MM.1S (cell line): ENCODE measurements around the gene PMVK.

ENCODE experiments used
- DNase-seq: peaks from one replicate; pipeline ENCODE4 v3.0.0-alpha.2; 2015
- H2AFZ ChIP-seq: fragments of 300-600 bp; sonication (generic); 2 replicates; pipeline ENCODE4 v1.6.0; 2016; ENCODE audit warnings: antibody characterized with exemption, low read length
- H3F3A ChIP-seq: fragments of 300-600 bp; sonication (generic); 2 replicates; pipeline ENCODE4 v1.6.1; 2016; ENCODE audit warnings: mild to moderate bottlenecking, antibody characterized with exemption, low read length, moderate library complexity, mixed read lengths; ENCODE audit not compliant: insufficient read depth
- H3K27ac ChIP-seq: fragments of 300-600 bp; sonication (generic); 2 replicates; pipeline ENCODE4 v1.5.1; 2016; ENCODE audit warnings: mild to moderate bottlenecking, low read length
- H3K27me3 ChIP-seq: fragments of 300-600 bp; sonication (generic); replicated peaks from 2 replicates; pipeline ENCODE4 v1.6.0; 2016; ENCODE audit warnings: low read length; ENCODE audit not compliant: insufficient read depth
- H3K36me3 ChIP-seq: fragments of 300-600 bp; sonication (generic); replicated peaks from 2 replicates; pipeline ENCODE4 v1.6.1; 2016; ENCODE audit warnings: mild to moderate bottlenecking, low read length, mixed read lengths; ENCODE audit not compliant: insufficient read depth
- H3K4me1 ChIP-seq: fragments of 300-600 bp; sonication (generic); 2 replicates; pipeline ENCODE4 v1.6.1; 2016; ENCODE audit warnings: low read length, mixed read lengths
- H3K4me2 ChIP-seq: fragments of 300-600 bp; sonication (generic); 2 replicates; pipeline ENCODE4 v1.6.0; 2016; ENCODE audit warnings: low read depth, low read length
- H3K4me3 ChIP-seq: fragments of 300-600 bp; sonication (generic); 2 replicates; pipeline ENCODE4 v1.5.1; 2016; ENCODE audit warnings: low read length, mixed read lengths
- H3K79me2 ChIP-seq: fragments of 300-600 bp; sonication (generic); 2 replicates; pipeline ENCODE4 v1.6.1; 2016; ENCODE audit warnings: mixed run types, low read length, mixed read lengths
- H3K9ac ChIP-seq: fragments of 300-600 bp; sonication (generic); 2 replicates; pipeline ENCODE4 v1.6.1; 2016; ENCODE audit warnings: low read length, mixed read lengths
- H3K9me2 ChIP-seq: fragments of 300-600 bp; sonication (generic); replicated peaks from 2 replicates; pipeline ENCODE4 v1.6.1; 2016; ENCODE audit warnings: mild to moderate bottlenecking, low read length, mixed read lengths; ENCODE audit not compliant: insufficient read depth
- H3K9me3 ChIP-seq: fragments of 300-600 bp; sonication (generic); replicated peaks from 2 replicates; pipeline ENCODE4 v1.6.1; 2016; ENCODE audit warnings: mild to moderate bottlenecking, low read length, mixed read lengths; ENCODE audit not compliant: insufficient read depth
- H4K20me1 ChIP-seq: fragments of 300-600 bp; sonication (generic); 2 replicates; pipeline ENCODE4 v1.6.1; 2016; ENCODE audit warnings: mild to moderate bottlenecking, low read length, moderate library complexity, mixed read lengths; ENCODE audit not compliant: insufficient read depth
- EZH2 ChIP-seq: fragments of 300-600 bp; sonication (generic); optimal IDR thresholded peaks from 2 replicates; pipeline ENCODE3; 2017; ENCODE audit warnings: low read depth, mild to moderate bottlenecking, antibody characterized with exemption, low read length, mixed read lengths
- EZH2phosphoT487 ChIP-seq: fragments of 300-600 bp; sonication (generic); IDR thresholded peaks from 2 replicates; pipeline ENCODE4 v1.6.1; 2018; ENCODE audit warnings: antibody characterized with exemption, low read length
- TF ChIP-seq, protein P1 (sequence below): fragments of 300-600 bp; sonication (generic); IDR thresholded peaks from 2 replicates; pipeline ENCODE4 v1.5.1; 2016; ENCODE audit warnings: antibody characterized with exemption, low read length, mixed read lengths

PMVK gene

DNA sequence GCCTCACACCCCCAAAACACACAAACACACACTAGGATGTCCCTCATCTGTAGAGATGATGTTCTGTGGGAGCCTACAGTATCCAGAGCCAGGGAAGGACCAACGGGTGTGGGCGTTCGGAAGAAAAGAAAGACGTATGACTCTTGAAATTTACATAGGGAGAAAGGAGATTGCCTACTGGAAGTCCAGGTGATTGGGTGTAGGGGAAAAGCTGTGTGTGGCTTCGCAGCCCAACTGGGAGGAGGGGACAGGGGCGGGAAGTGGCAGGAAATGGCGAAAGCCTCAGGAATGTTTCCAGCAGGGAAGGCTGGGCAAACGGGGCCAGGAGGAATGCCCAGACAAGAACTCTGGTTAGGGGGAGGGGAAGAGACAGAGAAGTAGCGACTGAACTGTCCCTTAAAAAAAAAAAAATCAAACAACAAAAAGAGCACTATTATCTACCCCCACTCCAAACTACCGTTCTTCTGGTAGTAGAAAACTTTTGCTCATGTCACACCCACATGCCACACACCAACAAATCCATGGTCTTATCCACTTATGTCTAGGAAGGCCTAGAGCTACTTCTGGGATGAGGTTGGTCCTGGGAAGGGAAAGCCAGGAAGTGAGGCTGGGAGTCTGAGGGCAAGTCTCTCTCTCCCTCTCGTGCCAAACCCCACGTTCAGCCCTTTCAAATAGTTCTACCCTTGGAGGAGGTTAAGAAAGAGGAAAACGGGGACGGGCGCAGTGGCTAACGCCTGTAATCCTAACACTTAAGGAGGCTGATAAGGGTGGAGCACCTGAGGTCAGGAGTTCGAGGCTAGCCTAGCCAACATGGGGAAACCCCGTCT lies 36.2 kb upstream of the PMVK start:
- Histone ChIP-seq H3K9me3 (no peaks in the 10 kb centered on the region), H3K27me3 (no peaks in the 10 kb centered on the region), H3K4me3 (peak overlapping the region; percentile 69), H3K27ac (peak overlapping the region; percentile 90; the same call in 1 of the 2 replicates), H3K4me2 (peak overlapping the region; percentile 64), H4K20me1 (no peaks in the 10 kb centered on the region), H2AFZ (no peak overlapping the region), H3F3A (peaks cover 43% of the 10 kb centered on the region), H3K79me2 (peaks cover 91% of the 10 kb centered on the region), H3K9ac (peak overlapping the region; percentile 86; the same call in 1 of the 2 replicates), H3K36me3 (peaks cover 5% of the 10 kb centered on the region), H3K4me1 (peaks cover 42% of the 10 kb centered on the region), H3K9me2 (no peaks in the 10 kb centered on the region)
- no peak for DNase-seq
- TF ChIP-seq EZH2phosphoT487 (no peak), EZH2 (no peak)
- TF ChIP-seq, protein P1, sequence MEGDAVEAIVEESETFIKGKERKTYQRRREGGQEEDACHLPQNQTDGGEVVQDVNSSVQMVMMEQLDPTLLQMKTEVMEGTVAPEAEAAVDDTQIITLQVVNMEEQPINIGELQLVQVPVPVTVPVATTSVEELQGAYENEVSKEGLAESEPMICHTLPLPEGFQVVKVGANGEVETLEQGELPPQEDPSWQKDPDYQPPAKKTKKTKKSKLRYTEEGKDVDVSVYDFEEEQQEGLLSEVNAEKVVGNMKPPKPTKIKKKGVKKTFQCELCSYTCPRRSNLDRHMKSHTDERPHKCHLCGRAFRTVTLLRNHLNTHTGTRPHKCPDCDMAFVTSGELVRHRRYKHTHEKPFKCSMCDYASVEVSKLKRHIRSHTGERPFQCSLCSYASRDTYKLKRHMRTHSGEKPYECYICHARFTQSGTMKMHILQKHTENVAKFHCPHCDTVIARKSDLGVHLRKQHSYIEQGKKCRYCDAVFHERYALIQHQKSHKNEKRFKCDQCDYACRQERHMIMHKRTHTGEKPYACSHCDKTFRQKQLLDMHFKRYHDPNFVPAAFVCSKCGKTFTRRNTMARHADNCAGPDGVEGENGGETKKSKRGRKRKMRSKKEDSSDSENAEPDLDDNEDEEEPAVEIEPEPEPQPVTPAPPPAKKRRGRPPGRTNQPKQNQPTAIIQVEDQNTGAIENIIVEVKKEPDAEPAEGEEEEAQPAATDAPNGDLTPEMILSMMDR: no peak

DNA sequence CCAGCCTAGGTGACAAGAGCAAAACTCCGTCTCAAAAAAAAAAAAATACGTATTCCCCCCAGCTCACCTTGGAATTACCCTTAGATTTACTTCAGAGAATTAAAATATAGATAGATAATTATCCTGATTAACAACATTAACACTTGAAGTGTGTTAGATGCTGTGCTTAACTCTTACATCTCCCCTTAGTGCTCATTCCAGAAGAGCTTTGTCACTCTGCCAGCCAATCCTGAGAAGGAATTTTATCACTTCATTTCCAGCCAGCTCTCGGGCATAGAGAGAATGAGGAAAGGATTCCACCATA lies 35.6 kb upstream of the PMVK start:
- Histone ChIP-seq H3K27me3 (no peaks in the 10 kb centered on the region), H3K9me2 (no peaks in the 10 kb centered on the region), H3F3A (peaks cover 39% of the 10 kb centered on the region), H3K79me2 (peaks cover 91% of the 10 kb centered on the region), H4K20me1 (no peaks in the 10 kb centered on the region), H2AFZ (no peak overlapping the region), H3K4me1 (peaks cover 42% of the 10 kb centered on the region), H3K4me2 (peak overlapping the region; percentile 64; the same call in 1 of the 2 replicates), H3K9me3 (no peaks in the 10 kb centered on the region), H3K4me3 (no peak overlapping the region), H3K27ac (no peak overlapping the region), H3K9ac (no peak overlapping the region), H3K36me3 (peaks cover 11% of the 10 kb centered on the region)
- no peak for DNase-seq
- TF ChIP-seq, protein P1: no peak
- TF ChIP-seq EZH2phosphoT487: no peak
- TF ChIP-seq EZH2: no peak

DNA sequence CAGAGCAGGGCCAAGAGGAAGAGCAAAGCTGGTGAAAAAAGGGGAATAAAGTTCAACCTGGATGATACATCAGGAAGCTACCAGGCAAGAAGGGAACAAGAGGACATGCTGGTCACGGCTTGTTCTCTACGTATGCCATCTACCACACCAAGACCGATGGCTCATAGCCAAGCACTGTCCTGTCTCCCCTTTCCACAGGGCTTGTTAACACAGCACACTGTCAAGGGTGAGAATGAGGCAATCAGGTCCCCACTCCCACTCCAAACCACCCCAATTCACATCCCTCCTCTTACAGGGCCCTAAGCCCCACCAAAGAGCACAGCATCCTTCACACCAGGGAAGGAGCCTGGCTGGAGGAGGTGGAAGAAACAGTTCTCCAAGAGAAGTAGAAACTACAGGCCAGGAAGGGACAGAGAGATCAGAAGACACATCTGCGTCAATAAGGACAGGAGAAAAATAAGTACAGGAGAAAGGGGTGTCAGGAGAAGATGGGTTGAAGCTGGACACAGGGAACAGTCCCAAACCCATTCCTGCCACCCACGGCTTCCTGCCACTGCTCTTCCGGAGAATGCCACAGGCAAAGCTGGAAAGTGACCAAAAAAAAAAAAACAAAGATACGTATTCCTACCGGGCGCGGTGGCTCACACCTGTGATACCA lies 35.0 kb upstream of the PMVK start:
- H3K9ac ChIP-seq: peak overlapping the region; percentile 73
- peaks cover 38% of the 10 kb centered on the region for H3K4me1 ChIP-seq
- peak overlapping the region; percentile 86 for H3K4me2 ChIP-seq
- TF ChIP-seq EZH2: no peak
- TF ChIP-seq, protein P1: no peak
- no peak for TF ChIP-seq EZH2phosphoT487
- no peaks in the 10 kb centered on the region for H3K9me2 ChIP-seq
- H3K79me2 ChIP-seq: peaks cover 91% of the 10 kb centered on the region
- no peaks in the 10 kb centered on the region for H3K9me3 ChIP-seq
- H4K20me1 ChIP-seq: no peaks in the 10 kb centered on the region
- H3K27ac ChIP-seq: peak overlapping the region; percentile 65
- peak overlapping the region; percentile 4; the same call in 1 of the 2 replicates for H2AFZ ChIP-seq
- peaks cover 38% of the 10 kb centered on the region for H3F3A ChIP-seq
- no peak for DNase-seq
- H3K27me3 ChIP-seq: no peaks in the 10 kb centered on the region
- peak overlapping the region; percentile 53 for H3K4me3 ChIP-seq
- peaks cover 14% of the 10 kb centered on the region for H3K36me3 ChIP-seq
